Uterus (tissue), 4 donors: Measurements from ENCODE around the gene FBLN5. TPM values are rescaled to one million over a fixed set of nuclear protein-coding genes. Genes with fewer than 3 reads are reported as not detected.

Experiments
- DNase-seq, 2 donors: peaks; one replicate each; pipeline ENCODE4 v3.0.0-alpha.2; 2019 to 2020
- H3K27ac ChIP-seq, 2 donors: fragments of 200-600 bp; sonication (generic); 1 replicate in 1 of 2; 2 replicates in 1 of 2; pipeline ENCODE4 v1.5.1; 2016 to 2018
- H3K27me3 ChIP-seq, 2 donors: fragments of 200-600 bp; sonication (generic); one replicate each; pipeline ENCODE4 v1.5.1; 2018 to 2019; ENCODE audit warnings: control low read depth in 1 of 2
- H3K36me3 ChIP-seq, 2 donors: fragments of 200-600 bp; sonication (generic); one replicate each; pipeline ENCODE4 v1.5.1; 2019; ENCODE audit warnings: control low read depth in 1 of 2
- H3K4me1 ChIP-seq, 2 donors: fragments of 200-600 bp; sonication (generic); one replicate each; pipeline ENCODE4 v1.5.1; 2018 to 2019; ENCODE audit warnings: control low read depth in 1 of 2
- H3K4me3 ChIP-seq, 2 donors: fragments of 200-600 bp; sonication (generic); 1 replicate in 1 of 2; 2 replicates in 1 of 2; pipeline ENCODE4 v1.5.1; 2018 to 2019; ENCODE audit warnings: mild to moderate bottlenecking in 1 of 2
- H3K9me3 ChIP-seq, 2 donors: fragments of 200-600 bp; sonication (generic); one replicate each; pipeline ENCODE4 v1.5.1; 2019; ENCODE audit warnings: control low read depth in 1 of 2
- CTCF ChIP-seq, 4 experiments: fragments of 200-600 bp in 2 of 4; fragments of 450-650 bp in 2 of 4; sonication (generic) in 2 of 4; IDR thresholded peaks; one replicate each; pipeline ENCODE4 v1.5.1; 2016 to 2019; ENCODE audit warnings: antibody characterized with exemption in 4 of 4, mild to moderate bottlenecking in 2 of 4, moderate library complexity in 1 of 4
- POLR2A ChIP-seq, 2 donors: fragments of 450-650 bp; IDR thresholded peaks; one replicate each; pipeline ENCODE4 v1.6.1; 2016; ENCODE audit warnings: antibody characterized with exemption in 2 of 2, mild to moderate bottlenecking in 1 of 2, moderate library complexity in 1 of 2
- intact Hi-C: fragments of 100-400 bp; cut with DNase I; formaldehyde crosslinking; loops from one replicate; pipeline ENCODE4 v1.15.1; 2023; ENCODE audit warnings: low total_unique reads
- total RNA-seq, 4 donors: library from RNA; depleted of rRNA in 3 of 4; stranded (reverse); fragments of >200 nt in 3 of 4; gene quantifications; one replicate each; pipeline versions ENCODE4 v1.1.0 to v1.2.4, GENCODE V29; 2014 to 2023
- donor health status: DM: yes; HTN: yes; CAD: no.

The FBLN5 gene
- total RNA-seq, 4 donors from 2014 or later, result 48.0 to 304 (median 165) TPM

DNA sequence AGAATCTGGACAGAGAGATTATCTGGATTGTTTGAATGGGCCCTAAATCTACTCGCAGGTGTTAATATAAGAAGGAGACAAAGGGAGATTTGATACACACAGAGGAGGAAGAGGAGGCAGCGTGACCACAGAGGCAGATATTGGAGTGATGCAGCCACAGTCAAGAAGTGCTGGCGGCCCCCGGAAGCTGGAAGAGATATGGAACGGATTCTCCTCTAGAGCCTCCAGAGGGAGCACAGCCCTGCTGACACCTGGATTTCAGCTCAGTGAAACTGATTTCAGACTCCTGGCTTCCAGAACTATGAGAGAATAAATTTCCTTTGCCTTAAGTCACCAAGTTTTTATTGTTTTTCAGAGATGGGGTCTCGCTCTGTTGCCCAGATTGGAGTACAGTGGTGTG, 71.0 kb downstream of the FBLN5 start:
- Histone ChIP-seq H3K36me3 (no peaks in the 10 kb centered on the region), H3K27ac (no peak overlapping the region), H3K27me3 (no peaks in the 10 kb centered on the region), H3K9me3 (no peaks in the 10 kb centered on the region), H3K4me3 (no peak overlapping the region), H3K4me1 (no peaks in the 10 kb centered on the region)
- no peak for TF ChIP-seq CTCF (IDR thresholded peaks at IDR 0.05)
- intact Hi-C loops, result no loop called here
- DNase-seq, result no peak

DNA sequence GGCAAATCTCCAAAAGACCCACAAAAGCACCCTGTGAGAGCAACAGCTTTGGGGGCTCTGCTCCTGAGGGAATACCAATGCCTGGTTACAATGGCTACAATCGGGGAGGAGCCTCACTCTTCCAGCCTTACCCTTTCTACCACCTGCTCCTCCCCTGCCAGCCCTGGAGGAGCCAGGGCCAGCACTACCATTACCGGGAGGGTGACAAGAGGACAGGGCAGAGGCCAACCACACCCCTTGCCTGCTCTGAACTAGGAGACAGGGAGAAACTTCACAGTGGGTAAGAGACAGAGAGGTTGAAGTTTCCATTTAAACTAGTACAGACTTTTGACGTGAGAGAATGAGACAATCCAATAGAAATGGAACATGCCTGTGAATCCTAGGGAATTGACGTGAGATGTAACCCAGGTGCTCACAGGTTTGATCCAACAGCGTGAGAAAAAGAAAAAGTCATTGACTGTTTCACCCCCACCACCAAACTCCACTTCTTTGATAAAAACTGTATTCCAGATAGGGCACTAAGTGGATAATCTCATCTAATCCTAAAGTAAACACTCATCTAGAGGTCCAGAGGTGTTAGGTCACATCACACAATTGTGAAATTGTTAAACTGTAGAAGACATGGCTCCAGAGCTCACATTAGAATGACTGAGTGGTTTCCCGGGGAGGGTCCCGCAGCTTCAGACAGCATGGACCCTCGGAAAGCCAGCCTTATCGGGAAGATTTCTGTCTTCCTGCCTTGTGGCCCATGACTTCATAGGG, 71.8 kb downstream of the FBLN5 start:
- TF ChIP-seq CTCF (IDR thresholded peaks at IDR 0.05) (no peak), POLR2A (IDR thresholded peaks at IDR 0.05) (no peak)
- H3K27me3 ChIP-seq, result no peaks in the 10 kb centered on the region
- intact Hi-C loops, result no loop called here
- no peaks in the 10 kb centered on the region for H3K9me3 ChIP-seq
- H3K4me1 ChIP-seq, result no peaks in the 10 kb centered on the region
- no peak for DNase-seq
- H3K36me3 ChIP-seq, result no peaks in the 10 kb centered on the region
- H3K4me3 ChIP-seq, result no peak overlapping the region
- H3K27ac ChIP-seq, result no peak overlapping the region

DNA sequence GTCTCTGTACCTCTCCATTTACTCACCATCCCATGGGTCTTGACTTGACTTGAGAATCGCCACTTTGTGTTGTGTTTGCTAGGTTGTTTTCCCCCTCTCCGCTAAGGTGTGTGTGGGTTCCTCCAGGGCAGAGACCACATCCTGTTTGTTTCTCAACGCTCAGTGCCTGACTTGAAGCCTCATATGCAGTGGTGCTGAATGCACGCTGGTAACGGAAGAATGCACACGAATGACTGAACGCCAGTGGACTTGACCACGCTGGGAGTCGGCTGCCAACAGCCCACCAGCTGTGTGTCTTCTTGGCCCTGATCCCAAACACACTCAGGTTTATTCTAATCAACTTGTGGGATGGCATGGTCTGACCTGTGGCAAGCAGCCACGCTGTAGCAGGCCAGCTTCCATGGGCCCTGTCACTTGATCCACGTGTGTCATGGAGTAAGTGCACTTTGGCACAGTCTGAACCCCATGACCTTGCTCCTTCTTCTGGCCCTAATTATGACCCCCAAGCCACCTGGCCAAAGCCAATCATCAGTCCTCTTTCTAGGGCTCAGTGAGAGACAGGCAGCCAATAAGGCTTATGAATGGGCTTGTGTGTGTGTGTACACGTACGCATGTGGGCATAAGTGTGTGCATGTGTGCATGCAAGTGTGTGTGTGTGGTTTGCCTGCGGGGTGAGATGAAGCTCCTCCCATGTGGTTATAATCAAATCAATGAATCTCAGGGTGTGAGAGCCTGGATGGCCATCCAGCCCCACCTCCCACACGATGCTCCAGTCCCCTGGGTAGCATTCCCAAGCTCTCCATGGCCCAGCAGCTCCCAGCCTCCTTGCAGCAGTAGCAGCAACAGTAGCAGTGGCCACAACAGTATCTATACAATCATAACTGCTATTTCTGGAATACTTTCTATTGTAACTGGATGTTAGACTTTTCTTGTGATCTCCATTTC, 73.8 kb downstream of the FBLN5 start:
- H3K27ac ChIP-seq, result no peak overlapping the region
- H3K9me3 ChIP-seq, result no peaks in the 10 kb centered on the region
- no peaks in the 10 kb centered on the region for H3K4me1 ChIP-seq
- no peaks in the 10 kb centered on the region for H3K36me3 ChIP-seq
- H3K4me3 ChIP-seq, result no peak overlapping the region
- TF ChIP-seq POLR2A (IDR thresholded peaks at IDR 0.05) (no peak), CTCF (IDR thresholded peaks at IDR 0.05) (no peak)
- no peaks in the 10 kb centered on the region for H3K27me3 ChIP-seq
- intact Hi-C loops, result no loop called here
- no peak for DNase-seq

DNA sequence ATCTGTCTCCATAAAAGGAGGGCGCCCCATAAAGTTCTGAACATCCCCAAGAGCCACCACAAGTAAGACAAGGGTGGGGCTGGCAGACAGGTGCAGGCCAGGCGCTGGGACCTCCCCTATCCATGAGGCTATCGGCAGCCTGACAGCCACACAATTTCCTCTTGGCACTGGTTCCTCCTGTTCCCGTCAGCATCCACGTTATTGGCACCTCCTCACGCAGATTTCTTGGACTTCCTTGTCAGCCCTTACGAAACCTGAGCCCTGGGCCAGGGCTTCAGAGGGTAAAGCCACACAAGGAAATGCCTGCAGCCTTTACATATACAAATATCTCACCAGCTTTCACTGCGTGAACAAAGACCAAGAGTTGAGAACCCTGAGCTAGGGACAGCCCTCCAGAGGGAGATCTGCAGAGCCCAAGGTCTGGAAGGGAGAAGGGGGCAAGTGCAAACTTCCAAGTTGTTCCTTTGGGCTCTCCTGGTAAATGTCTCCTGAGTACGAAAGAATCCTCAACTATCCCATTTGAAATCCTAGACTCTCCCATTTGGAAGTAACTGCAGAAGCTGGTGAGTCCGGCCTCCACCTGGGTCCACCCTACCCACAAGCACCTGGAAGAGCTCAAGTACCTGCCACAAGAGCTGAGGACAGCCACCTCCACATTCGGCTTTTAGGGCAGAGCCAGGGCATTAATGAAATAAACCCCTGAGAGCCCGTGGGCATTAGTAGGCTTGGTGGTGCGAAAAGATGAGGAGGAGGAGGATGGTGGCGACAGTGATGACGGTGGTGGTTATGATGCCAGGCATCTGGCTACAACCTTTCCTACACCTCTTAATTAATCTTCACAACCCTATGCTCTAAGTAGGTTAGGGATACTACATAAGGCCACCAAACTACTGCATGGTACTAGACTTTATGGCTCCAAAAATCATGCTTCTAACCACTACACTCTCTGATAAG, 74.7 kb downstream of the FBLN5 start:
- H3K4me1 ChIP-seq, result no peaks in the 10 kb centered on the region
- no peaks in the 10 kb centered on the region for H3K9me3 ChIP-seq
- no peaks in the 10 kb centered on the region for H3K27me3 ChIP-seq
- no peaks in the 10 kb centered on the region for H3K36me3 ChIP-seq
- no peak for TF ChIP-seq POLR2A (IDR thresholded peaks at IDR 0.05)
- TF ChIP-seq CTCF (IDR thresholded peaks at IDR 0.05), result no peak
- peak; percentile 48 to 63 for DNase-seq
- H3K4me3 ChIP-seq, result no peak overlapping the region
- intact Hi-C loops, result no loop called here
- H3K27ac ChIP-seq, result peak overlapping the region in 1 of 2 donors; percentile 2
